Measurements from ENCODE around the gene CHMP1B. TPM values are rescaled to one million over a fixed set of nuclear protein-coding genes. Genes with fewer than 3 reads are reported as not detected.

The CHMP1B gene
- total RNA-seq, 1 experiment from 2014 or later: 35.8 TPM

- DNase-seq (ENCODE audit: low read depth): no peak
Observed at GRCh38 chr18:11902522-11903292, 51.5 kb downstream of the CHMP1B start.

Other genes starting within 250 kb of the CHMP1B start
- gene SLC35G4, start 241.8 kb upstream of the CHMP1B start, total RNA-seq (2014; rRNA removed; shearing (Covaris generic)): not detected in 2 replicates
- gene GNAL, start 162.1 kb upstream of the CHMP1B start, total RNA-seq (2014; rRNA removed; shearing (Covaris generic)): 0.74 and 0.97 TPM in 2 replicates
- 9.5 and 10.5 TPM in 2 replicates for gene MPPE1, start 56.9 kb downstream of the CHMP1B start, total RNA-seq (2014; rRNA removed; shearing (Covaris generic))
- gene IMPA2, start 130.1 kb downstream of the CHMP1B start, total RNA-seq (2014; rRNA removed; shearing (Covaris generic)): 14.4 and 18.2 TPM in 2 replicates
- not detected in 2 replicates for gene ANKRD62, start 242.4 kb downstream of the CHMP1B start, total RNA-seq (2014; rRNA removed; shearing (Covaris generic))

Data from Daoy (cell line).